HG03066 (cell line): ENCODE measurements around the gene TSPAN12.

ENCODE experiments used
- ATAC-seq: cut with Tn5 transposase; IDR thresholded peaks from one replicate; pipeline ENCODE4 v1.9.1; 2021; ENCODE audit warnings: low read depth; ENCODE audit not compliant: unreplicated experiment

The TSPAN12 gene

DNA sequence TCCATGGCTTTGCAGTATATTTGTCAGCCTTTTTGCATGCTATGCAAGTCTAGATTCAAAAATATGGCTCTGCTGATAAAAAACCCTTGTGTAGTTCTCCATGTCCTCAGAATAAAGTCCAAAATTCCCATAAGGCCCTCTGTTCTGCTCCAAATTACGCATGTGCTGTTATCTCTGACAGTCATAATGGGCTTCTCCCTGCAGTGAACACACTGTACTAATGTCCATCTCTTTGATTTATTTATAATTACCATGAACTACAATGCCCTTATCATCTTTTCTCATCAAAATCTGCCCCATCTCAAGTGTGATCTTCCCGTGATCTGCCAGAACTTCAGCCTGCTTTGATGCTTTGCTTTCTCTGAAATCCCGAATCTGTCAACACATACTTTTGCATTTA, 87.7 kb downstream of the TSPAN12 start:
- no peak for ATAC-seq

DNA sequence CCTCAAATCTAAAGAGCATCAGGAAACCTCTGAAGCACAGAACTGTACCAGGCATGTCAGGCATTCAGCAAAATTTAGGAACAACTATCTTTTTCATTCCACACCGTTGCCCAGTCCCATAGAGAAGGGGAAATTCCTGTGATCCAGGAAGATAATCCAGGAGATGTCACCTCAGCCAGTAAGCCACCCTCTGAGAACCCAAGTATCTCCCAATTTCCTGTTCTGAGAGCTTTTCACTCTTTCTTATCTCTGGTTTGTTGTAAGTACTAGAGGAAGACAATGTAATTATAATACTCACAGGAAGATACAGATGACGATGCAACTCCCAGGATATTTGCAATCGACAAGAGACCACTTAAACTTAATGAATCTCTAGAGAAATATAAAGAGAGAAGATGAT, 97.1 kb downstream of the TSPAN12 start:
- no peak for ATAC-seq

DNA sequence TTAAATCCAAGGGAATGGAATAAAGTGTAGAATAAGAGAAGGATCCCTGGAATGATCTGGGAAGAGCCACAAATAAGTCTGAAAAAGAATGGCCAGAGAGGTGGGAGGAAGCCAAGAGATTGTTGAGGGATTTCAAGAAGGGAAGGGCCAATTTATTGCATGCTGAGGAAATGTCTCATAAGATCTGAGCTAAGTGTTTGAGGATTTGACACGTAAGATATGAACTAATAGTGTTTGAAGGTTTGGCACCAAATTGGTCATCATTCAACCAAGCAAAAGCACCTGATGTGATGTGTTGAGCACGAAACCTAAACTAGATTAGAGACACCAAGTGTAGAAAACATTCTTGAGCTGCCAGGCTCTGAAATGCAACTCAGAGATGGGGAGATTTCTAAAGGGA, 97.9 kb downstream of the TSPAN12 start:
- ATAC-seq, result peak; percentile 72

DNA sequence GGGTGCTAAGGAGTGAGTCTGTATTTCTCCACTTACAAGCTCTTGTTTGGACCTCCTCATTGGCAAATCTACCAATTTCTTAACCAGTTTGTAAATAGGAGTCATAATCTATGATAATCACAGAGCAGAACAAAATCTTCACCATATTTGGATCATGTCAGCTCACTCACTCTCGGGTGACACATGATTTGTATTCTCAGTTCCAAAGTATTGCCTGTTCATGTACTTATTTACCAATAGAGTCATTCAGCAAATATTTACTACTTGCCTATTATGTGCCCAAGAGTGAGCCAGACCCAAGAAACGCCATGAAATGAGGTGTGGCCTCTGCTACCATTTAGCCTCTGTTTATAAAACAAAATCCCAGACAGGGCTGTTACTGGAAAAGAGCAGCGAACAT, 114.8 kb downstream of the TSPAN12 start:
- ATAC-seq, result no peak

DNA sequence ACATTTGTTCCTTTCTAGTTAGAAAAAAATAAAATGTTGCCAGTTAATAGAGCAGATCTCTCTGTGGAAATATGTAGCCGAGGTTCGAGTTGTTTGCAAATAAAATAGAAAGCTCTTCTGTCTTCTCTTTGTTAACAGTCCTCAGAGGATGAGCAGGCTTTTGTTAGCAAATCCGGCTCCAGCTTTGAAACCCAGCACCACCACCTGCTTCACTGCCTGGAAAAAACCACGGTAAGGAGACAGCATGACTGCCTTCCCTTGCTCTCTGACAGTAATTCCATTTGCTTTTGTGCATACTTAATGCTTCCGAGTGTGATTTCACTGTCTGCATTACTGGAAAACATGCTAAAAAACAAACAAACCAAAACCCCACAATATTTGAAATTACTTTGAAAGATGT, 115.6 kb downstream of the TSPAN12 start:
- no peak for ATAC-seq

DNA sequence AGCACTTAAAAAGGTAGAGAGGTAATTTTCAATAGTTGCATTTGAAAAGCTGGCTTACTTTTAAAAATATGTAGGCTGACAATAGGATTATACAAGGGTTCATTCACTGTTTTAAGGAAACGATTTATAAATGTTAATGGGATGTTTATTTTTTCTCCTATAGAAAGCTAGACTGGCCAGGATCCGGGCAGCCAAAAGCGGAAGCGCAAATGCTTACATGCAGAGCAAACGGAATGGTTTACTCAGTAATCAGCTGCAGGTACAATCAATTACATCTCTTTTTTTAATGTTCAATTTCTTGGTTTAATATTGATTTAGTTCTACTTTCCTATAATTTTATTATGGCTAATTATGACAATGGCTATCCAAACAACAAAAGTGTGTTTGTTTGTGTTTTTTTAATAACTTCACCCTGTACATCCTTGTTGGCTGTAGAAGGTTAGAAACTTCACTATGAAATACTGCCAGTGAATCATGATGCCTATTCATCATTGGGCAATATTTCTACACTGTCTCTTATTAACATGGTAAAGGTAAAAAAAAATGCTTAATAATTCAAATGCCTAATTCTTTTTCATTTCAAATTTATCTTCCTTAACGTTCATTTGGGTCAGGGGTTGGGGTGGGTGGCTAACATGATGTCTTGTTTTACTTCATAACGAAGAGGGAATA, 116.4 kb downstream of the TSPAN12 start:
- no peak for ATAC-seq

DNA sequence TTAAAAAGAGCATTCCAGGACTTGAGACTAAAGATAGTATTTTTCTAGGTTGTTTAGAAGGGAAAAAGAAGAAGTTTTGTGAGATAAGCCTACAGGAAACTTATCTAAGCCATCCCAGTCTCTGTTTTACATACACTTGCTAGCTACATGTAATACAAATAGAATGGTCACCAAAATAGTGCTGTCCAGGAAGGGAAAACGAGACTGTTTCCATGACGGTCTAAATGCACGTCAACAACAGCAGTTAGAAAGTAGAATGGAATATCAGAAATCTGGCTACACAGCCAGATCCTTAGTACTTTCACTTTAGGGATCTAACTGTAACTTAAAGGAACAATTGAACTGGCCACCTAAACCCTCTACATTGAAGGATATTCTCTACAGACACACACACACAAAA, 117.6 kb downstream of the TSPAN12 start:
- ATAC-seq, result no peak

DNA sequence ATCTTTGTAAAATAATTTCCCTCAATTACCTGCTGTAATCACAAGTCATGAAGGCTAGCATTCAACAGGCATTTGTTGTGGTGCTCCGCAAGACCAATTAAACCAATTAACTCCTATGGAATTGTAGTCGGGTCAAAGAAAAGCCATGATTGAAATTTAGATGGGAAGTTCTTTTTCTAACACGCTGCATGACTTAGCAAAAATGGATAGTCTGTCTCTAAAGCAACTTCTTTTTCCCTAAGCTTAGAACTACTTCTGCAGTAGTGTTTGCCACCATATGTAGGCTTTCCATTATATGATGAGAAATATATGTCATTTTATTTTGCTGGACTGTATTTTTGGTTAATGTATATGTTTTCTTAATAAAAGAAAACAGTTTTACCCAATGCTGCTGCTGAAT, 119.1 kb downstream of the TSPAN12 start:
- no peak for ATAC-seq
